IPS DF 6.9 (cell line): ENCODE data around the gene HSF2BP.
"Not testable (repeated sequence)": the region's sequence is repeated elsewhere in the genome, so short reads cannot be mapped to it uniquely, and the experiment has no call there.

Experiments used
- DNase-seq: peaks from one replicate; pipeline ENCODE4 v3.0.0-alpha.2; 2013; ENCODE audit warnings: low read depth, low spot score
- H3K27ac ChIP-seq: one replicate; pipeline ENCODE4 v1.5.1; 2013; ENCODE audit warnings: low read length, control low read depth
- H3K27me3 ChIP-seq: 2 replicates; pipeline ENCODE4 v1.6.1; 2013; ENCODE audit warnings: mild to moderate bottlenecking, low read length; ENCODE audit not compliant: control insufficient read depth, insufficient read depth
- H3K36me3 ChIP-seq: 2 replicates; pipeline ENCODE4 v1.6.1; 2013; ENCODE audit warnings: low read length; ENCODE audit not compliant: control insufficient read depth, insufficient read depth
- H3K4me1 ChIP-seq: 2 replicates; pipeline ENCODE4 v1.6.1; 2013; ENCODE audit warnings: low read length; ENCODE audit not compliant: control insufficient read depth, insufficient read depth
- H3K4me3 ChIP-seq: 2 replicates; pipeline ENCODE4 v1.5.1; 2013; ENCODE audit warnings: mild to moderate bottlenecking, low read length
- H3K9me3 ChIP-seq: 2 replicates; pipeline ENCODE4 v1.6.1; 2013; ENCODE audit warnings: low read length, inconsistent platforms; ENCODE audit not compliant: control insufficient read depth, insufficient read depth
- WGBS: extraction: QIAGEN DNeasy Blood & Tissue Kit; methylation state at CpG from one replicate; pipeline ENCODE4 v1.1.7; 2013; ENCODE audit warnings: mixed read lengths, missing lambda C conversion rate; ENCODE audit not compliant: insufficient read length, insufficient coverage; 5-methylcytosine and 5-hydroxymethylcytosine counted together

Gene HSF2BP

DNA sequence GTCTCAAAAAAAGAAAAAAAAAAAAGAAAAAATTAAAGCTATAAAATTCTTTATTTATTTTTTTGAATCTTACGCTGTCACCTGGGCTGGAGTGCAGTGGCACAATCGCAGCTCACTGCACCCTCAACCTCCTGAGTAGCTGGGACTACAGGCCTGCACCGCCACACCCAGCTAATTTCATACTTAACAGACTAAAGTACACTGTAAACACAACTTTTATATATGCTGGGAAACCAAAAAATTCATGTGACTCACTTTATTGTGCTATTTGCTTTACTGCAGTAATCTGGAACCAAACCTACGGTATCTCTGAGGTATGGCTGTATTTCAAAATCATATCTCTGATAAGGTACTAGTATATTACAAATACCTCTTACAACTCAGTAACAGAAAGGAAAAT lies 40.3 kb downstream of the HSF2BP start:
- H3K27ac ChIP-seq: no peak overlapping the region
- H3K36me3 ChIP-seq: no peaks in the 10 kb centered on the region
- no peaks in the 10 kb centered on the region; the same call in 1 of the 2 replicates for H3K9me3 ChIP-seq
- H3K4me1 ChIP-seq: no peaks in the 10 kb centered on the region
- WGBS: no CpG with 5 or more reads among the region's 4 CpGs
- no peaks in the 10 kb centered on the region for H3K27me3 ChIP-seq
- no peak overlapping the region for H3K4me3 ChIP-seq
- no peak for DNase-seq

DNA sequence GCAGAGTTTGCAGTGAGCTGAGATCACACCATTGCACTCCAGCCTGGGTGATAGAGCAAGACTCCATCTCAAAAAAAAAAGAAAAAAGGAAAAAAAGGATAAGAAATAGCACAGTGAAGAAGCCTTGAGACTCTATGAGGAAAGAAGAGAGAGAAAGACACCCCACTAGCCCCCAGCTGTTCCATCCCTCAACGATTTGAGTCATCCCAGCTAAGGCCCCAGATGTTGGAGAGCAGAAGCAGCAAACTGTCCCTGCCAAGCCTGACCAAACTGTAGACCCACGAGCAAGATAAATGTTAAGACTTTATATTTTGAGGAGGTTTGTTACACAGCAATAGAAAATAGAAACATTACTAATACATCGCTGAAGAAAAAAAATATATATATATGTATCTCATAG lies 42.4 kb downstream of the HSF2BP start:
- not testable (repeated sequence) for H3K9me3 ChIP-seq, H3K4me3 ChIP-seq, H3K4me1 ChIP-seq, H3K27ac ChIP-seq, H3K36me3 ChIP-seq, H3K27me3 ChIP-seq, DNase-seq
- no CpG with 5 or more reads among the region's 3 CpGs for WGBS

DNA sequence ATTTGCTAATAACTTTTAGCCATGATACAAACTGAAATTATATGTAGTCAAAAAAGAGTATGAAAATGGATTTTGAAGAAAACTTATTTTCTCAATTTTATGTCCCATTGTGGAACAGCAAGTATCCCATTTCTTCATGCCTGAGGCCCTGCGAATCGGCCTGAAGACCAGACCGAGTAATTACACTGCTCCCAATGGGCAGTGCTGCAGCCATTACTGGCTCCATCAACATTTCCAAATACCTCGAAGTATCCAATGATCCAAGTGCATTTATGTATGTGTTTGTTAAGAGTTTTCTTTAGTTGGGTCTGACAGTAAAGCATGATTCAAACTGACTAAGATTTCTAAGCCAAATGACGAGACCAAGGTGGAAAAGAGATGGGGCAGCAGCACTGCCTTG lies 44.4 kb downstream of the HSF2BP start:
- no peak overlapping the region for H3K27ac ChIP-seq
- no peaks in the 10 kb centered on the region for H3K36me3 ChIP-seq
- H3K4me1 ChIP-seq: no peaks in the 10 kb centered on the region
- no peaks in the 10 kb centered on the region; the same call in 1 of the 2 replicates for H3K9me3 ChIP-seq
- no CpG with 5 or more reads among the region's 5 CpGs for whole genome bisulfite sequencing
- H3K4me3 ChIP-seq: no peak overlapping the region
- H3K27me3 ChIP-seq: no peaks in the 10 kb centered on the region
- DNase-seq: no peak

DNA sequence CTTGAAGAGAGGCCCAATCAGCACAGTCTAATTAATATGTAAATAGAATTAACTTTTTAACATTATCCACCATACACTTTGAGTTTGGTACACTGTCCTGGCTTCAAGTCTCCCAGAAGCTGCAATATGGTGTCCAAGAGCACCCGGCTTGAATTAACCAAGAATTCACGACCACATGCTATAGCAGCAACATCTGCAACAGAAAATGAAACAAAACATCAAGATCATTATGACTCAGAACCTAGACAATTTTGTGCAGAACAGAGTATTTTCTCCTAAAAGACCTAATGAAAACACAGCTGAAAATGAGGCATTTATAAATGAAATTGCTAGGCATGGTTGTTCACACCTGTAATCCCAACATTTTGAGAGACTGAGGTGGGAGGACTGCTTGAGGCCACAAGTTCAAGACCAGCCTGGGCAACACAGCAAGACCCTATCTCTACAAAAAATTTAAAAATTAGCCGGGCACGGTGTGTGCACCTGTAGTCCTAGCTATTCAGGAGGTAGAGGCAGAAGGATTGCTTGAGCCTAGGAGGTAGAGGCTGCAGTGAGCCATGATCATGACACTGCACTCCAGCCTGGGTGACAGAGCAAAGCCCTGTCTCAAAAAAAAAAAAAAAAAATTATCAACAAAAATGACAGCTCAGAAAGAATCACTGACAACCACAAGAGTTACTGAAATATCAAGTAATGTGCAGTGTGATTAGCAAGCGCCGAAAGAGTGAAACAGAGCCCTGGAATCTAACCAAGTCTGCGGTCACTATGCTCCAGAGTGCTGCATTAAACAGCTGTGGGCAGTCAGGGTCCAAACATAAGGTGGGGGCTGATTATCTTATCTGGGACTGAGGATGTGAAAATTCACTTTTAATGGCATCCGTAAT lies 45.3 kb downstream of the HSF2BP start:
- Histone ChIP-seq H3K4me3 (no peak overlapping the region), H3K27me3 (no peaks in the 10 kb centered on the region), H3K27ac (no peak overlapping the region), H3K9me3 (no peaks in the 10 kb centered on the region; the same call in 1 of the 2 replicates), H3K36me3 (no peaks in the 10 kb centered on the region), H3K4me1 (no peaks in the 10 kb centered on the region)
- DNase-seq: no peak
- no CpG with 5 or more reads among the region's 8 CpGs for WGBS

DNA sequence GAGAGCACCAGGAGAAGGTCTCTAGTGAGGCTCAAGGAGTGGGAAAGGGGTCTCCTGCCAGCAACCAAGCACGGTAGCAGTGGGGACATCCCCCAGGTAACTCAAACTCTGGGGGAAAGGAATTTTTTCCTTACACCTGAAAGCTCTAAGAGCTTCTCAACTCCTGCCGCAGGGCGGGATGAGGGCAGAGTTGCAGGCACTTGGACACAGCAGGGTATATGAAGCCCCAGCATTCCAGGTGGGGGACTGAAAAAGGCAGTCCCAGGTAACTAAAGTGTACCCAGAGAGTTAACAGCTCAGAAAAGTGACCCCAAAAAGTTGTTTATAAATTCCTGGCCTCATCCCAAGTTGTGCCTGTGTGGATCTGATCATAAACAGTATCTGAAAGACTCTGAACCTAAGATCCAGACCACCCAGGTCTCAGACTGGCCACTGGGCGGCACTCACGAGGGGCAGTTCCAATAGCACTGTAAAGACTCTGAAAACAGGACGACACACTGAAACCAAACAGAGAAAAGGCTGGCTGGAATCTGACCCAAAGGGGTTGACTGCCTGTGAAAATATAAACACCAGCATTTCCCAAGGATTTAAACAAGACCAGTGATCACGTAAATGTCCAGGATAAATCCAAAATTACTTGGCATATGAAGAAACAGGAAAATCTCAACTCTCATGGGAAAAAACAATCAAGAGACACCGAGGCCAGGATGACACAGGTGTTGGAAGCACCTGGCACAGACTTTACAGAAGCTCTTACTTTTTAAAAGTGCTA lies 47.5 kb downstream of the HSF2BP start:
- Histone ChIP-seq H3K4me3 (no peak overlapping the region), H3K36me3 (no peaks in the 10 kb centered on the region), H3K9me3 (no peaks in the 10 kb centered on the region; the same call in 1 of the 2 replicates), H3K27me3 (no peaks in the 10 kb centered on the region), H3K27ac (no peak overlapping the region), H3K4me1 (no peaks in the 10 kb centered on the region)
- DNase-seq: peak; percentile 39
- no CpG with 5 or more reads among the region's 8 CpGs for WGBS

DNA sequence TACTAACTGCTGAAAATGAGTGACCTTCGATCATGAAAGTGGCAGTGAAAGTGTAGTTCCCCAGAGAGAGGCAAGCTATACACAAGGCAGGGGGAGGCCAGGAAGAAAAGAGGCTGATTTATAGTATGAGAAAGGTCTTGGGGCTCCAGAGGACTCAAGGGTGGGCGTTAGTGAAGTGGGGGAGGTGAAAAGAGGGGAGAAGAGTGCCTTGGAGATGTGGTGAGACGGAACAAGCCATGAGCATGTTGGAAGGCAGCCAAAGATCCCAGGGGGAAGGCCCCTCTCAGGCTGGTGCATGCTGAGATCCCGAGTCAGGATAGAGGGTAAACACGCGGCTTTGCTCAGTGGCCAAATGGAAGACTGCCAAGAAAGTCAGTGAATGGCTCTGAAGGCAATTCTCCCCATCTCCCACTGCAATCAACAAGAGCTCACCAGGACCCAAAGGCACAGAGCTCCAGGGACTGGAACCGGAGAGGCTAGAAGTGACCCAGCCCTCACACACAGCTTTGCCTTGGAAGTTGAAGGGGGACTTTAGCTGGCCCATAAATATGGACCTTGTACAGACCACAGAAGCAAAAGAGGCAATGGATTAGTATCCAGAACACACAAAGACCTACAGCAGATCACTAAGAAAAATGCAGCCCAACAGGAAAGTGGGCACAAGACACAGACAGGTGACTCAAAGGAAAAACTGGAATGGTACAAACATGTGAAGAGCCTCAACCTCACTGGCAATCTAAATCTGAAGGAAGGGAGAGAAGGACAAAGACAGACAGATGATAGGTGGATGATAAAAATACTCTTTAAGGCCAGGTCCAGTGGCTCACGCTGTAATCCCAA lies 49.6 kb downstream of the HSF2BP start:
- Histone ChIP-seq H3K9me3 (no peaks in the 10 kb centered on the region; the same call in 1 of the 2 replicates), H3K27ac (no peak overlapping the region), H3K27me3 (no peaks in the 10 kb centered on the region), H3K4me1 (no peaks in the 10 kb centered on the region), H3K36me3 (no peaks in the 10 kb centered on the region), H3K4me3 (no peak overlapping the region)
- no CpG with 5 or more reads among the region's 8 CpGs for WGBS
- no peak for DNase-seq

DNA sequence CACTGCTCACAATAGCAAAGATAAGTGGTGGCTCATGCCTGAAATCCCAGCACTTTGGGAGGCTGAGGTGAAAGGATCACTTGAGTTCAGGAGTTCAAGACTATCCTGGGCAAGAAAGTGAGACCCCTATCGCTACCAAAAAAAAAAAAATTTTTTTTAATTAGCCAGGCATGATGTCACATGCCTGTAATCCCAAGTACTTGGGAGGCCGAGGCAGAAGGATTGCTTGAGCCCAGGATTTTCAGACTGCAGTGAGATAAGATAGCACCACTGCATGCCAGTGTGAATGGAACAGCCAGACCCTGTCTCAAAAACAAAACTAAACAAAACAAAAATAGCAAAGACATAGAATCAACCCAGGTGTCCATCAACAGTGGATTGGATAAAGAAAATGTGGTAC lies 50.6 kb downstream of the HSF2BP start:
- WGBS: no CpG with 5 or more reads among the region's 2 CpGs
- Histone ChIP-seq H3K4me1 (no peaks in the 10 kb centered on the region), H3K36me3 (no peaks in the 10 kb centered on the region), H3K27ac (no peak overlapping the region), H3K9me3 (no peaks in the 10 kb centered on the region), H3K27me3 (no peaks in the 10 kb centered on the region), H3K4me3 (no peak overlapping the region)
- no peak for DNase-seq

DNA sequence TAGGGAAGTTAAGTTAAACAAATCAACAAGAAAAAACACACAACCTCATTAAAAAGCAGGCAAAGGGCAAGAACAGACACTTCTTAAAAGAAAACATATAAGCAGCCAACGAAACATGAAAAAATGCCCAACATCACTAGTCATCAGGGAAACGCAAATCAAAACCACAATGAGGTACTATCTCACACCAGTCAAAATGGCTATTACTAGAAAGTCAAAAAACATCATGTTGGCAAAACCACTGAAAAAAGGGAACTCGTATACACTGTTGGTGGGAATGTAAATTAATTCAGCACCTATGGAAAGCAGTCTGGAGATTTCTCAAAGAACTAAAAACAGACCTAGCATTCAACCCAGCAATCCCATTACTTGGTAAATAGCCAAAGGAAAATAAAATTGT lies 51.1 kb downstream of the HSF2BP start:
- Histone ChIP-seq H3K4me1 (no peaks in the 10 kb centered on the region), H3K27me3 (no peaks in the 10 kb centered on the region), H3K36me3 (no peaks in the 10 kb centered on the region), H3K4me3 (no peak overlapping the region), H3K27ac (no peak overlapping the region), H3K9me3 (no peaks in the 10 kb centered on the region)
- DNase-seq: no peak
- no CpG with 5 or more reads among the region's 3 CpGs for WGBS

DNA sequence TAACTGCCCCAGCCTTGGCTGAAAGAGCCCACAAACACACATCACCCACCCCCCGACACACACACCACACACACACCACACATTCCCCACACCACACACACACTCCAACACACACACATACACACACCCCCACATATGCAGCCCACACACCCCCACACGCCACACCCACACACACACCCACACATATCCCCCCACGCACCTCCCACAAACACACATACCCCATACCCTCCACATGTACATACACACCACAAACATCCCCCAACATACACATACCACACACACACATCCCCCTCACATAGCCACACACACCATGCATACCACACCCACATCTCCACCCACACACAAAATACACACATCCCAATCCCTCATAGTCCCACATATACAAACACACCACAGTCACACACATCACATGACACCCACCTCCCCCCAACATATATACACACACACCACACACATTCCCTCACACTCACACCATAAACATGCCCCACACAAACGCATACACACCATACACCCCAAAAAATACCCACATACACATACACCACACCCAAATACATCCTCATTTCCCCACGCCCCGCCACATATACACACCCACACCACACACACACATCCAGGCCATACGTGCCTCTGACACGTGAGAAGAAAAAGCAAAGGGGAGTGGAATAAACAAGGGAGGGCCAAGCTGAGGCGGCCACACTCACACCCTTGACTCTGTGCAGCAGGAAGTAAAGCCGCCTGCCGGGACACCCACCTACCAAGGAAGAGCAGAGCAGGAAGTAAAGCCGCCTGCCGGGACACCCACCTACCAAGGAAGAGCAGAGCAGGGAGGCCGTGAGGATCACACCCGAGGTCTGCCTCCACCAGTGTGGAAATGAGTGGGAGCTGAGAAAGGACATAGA lies 53.7 kb downstream of the HSF2BP start:
- no peak overlapping the region for H3K27ac ChIP-seq
- no peak for DNase-seq
- H3K4me3 ChIP-seq: no peak overlapping the region
- no peaks in the 10 kb centered on the region for H3K9me3 ChIP-seq
- 100% methylated on average over 6 of the region's 15 CpGs for WGBS
- no peaks in the 10 kb centered on the region for H3K36me3 ChIP-seq
- H3K4me1 ChIP-seq: no peaks in the 10 kb centered on the region
- H3K27me3 ChIP-seq: no peaks in the 10 kb centered on the region
